Suprapubic skin (tissue), 4 donors: ENCODE measurements around the gene IRF9.

Experiments used
- POLR2A ChIP-seq, 2 donors: fragments of 450-650 bp; IDR thresholded peaks; one replicate each; pipeline ENCODE4 v1.6.1; 2017; ENCODE audit warnings: antibody characterized with exemption in 2 of 2, mild to moderate bottlenecking in 2 of 2, moderate library complexity in 2 of 2
- POLR2AphosphoS5 ChIP-seq, 3 donors: sonication (generic); formaldehyde crosslinking; IDR thresholded peaks; one replicate each; pipeline ENCODE4 v1.6.1; 2017; ENCODE audit warnings: antibody characterized with exemption in 3 of 3
- TF ChIP-seq, protein P1 (sequence below), 2 donors: fragments of 200-600 bp in 1 of 2; fragments of 450-650 bp in 1 of 2; sonication (generic) in 1 of 2; IDR thresholded peaks; one replicate each; pipeline ENCODE4 v1.5.1; 2016 to 2019; ENCODE audit warnings: antibody characterized with exemption in 2 of 2, mild to moderate bottlenecking in 1 of 2, moderate library complexity in 1 of 2

DNA sequence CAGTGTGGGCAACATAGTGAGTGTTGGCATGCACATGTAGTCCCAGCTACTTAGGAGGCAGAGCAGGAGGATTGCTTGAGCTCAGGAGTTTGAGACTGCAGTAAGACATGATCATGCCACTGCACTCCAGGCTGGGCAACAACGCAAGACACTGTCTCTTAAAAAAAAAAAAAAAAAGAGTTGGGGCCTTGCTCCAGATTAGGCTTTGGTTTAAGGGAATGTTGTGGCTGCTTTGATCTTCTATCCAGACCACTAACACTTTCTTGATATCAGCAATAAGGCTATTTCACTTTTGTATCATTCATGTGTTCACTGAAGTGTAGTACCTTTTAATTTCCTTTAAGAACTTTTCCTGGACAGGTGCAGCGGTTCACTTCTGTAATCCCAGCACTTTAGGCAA is 33.4 kb upstream of the IRF9 start:
- TF ChIP-seq, protein P1, sequence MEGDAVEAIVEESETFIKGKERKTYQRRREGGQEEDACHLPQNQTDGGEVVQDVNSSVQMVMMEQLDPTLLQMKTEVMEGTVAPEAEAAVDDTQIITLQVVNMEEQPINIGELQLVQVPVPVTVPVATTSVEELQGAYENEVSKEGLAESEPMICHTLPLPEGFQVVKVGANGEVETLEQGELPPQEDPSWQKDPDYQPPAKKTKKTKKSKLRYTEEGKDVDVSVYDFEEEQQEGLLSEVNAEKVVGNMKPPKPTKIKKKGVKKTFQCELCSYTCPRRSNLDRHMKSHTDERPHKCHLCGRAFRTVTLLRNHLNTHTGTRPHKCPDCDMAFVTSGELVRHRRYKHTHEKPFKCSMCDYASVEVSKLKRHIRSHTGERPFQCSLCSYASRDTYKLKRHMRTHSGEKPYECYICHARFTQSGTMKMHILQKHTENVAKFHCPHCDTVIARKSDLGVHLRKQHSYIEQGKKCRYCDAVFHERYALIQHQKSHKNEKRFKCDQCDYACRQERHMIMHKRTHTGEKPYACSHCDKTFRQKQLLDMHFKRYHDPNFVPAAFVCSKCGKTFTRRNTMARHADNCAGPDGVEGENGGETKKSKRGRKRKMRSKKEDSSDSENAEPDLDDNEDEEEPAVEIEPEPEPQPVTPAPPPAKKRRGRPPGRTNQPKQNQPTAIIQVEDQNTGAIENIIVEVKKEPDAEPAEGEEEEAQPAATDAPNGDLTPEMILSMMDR (IDR thresholded peaks at IDR 0.05), result no peak
- TF ChIP-seq POLR2A (IDR thresholded peaks at IDR 0.05) (no peak), POLR2AphosphoS5 (IDR thresholded peaks at IDR 0.05) (no peak)
